CD4-positive, alpha-beta T cell (primary cell): ENCODE data around the gene ABCB9. TPM values are rescaled to one million over a fixed set of nuclear protein-coding genes. Genes with fewer than 3 reads are reported as not detected.
A peak's percentile ranks its signal among the peaks of the same experiment; 100 is the strongest.

ENCODE experiments used
- ATAC-seq: fragments of 200-7000 bp; cut with Tn5 transposase; one replicate; pipeline ENCODE4 v1.10.0; 2022; ENCODE audit warnings: mild to moderate bottlenecking; ENCODE audit not compliant: poor library complexity
- CTCF ChIA-PET: fragments of 350-600 bp; sonication (Branson Sonifier 250); formaldehyde crosslinking; loops from one replicate; lab custom pipeline; 2021; ENCODE audit warnings: antibody characterized with exemption, inconsistent platforms; lab: Charles Lee
- POLR2A ChIA-PET: fragments of 350-600 bp; sonication (Branson Sonifier 250); formaldehyde crosslinking; loops from one replicate; lab custom pipeline; 2021; ENCODE audit warnings: antibody characterized with exemption, inconsistent platforms; lab: Charles Lee
- DNase-seq, 14 experiments: peaks; one replicate each; pipeline ENCODE4 v3.0.0-alpha.2; 2013 to 2020; ENCODE audit warnings: mixed read lengths in 2 of 14
- H3K27ac ChIP-seq, 2 donors: one replicate each; pipeline versions ENCODE4 v1.5.1 to v1.7.0; 2013; ENCODE audit warnings: low read length in 2 of 2, low read depth in 1 of 2, mild to moderate bottlenecking in 1 of 2
- H3K27me3 ChIP-seq, 2 experiments: 1 replicate in 1 of 2; 2 replicates in 1 of 2; pipeline versions ENCODE4 v1.6.1 to v1.7.0; 2013; ENCODE audit warnings: low read length in 2 of 2, control low read depth in 1 of 2, mild to moderate bottlenecking in 1 of 2, moderate library complexity in 1 of 2; ENCODE audit not compliant: insufficient read depth in 2 of 2, control insufficient read depth in 1 of 2
- H3K36me3 ChIP-seq: one replicate; pipeline ENCODE4 v1.6.1; 2013; ENCODE audit warnings: low read length, control low read depth; ENCODE audit not compliant: insufficient read depth
- H3K4me1 ChIP-seq: one replicate; pipeline ENCODE4 v1.6.1; 2013; ENCODE audit warnings: low read length, control low read depth; ENCODE audit not compliant: insufficient read depth
- H3K4me3 ChIP-seq: one replicate; pipeline ENCODE4 v1.5.1; 2013; ENCODE audit warnings: mild to moderate bottlenecking, low read length, moderate library complexity
- H3K9me3 ChIP-seq, 2 experiments: 1 replicate in 1 of 2; 2 replicates in 1 of 2; pipeline versions ENCODE4 v1.6.1 to v1.7.0; 2013; ENCODE audit warnings: low read length in 2 of 2, mild to moderate bottlenecking in 2 of 2, control low read depth in 1 of 2, moderate library complexity in 1 of 2; ENCODE audit not compliant: control insufficient read depth in 1 of 2, insufficient read depth in 1 of 2
- H3K27ac Mint-ChIP-seq: one replicate; pipeline ENCODE4 v1.8.0; 2020; ENCODE audit warnings: mixed read lengths
- H3K27me3 Mint-ChIP-seq: one replicate; pipeline ENCODE4 v1.8.0; 2021; ENCODE audit warnings: mixed read lengths
- H3K36me3 Mint-ChIP-seq: one replicate; pipeline ENCODE4 v1.8.0; 2021; ENCODE audit warnings: low read depth, mixed read lengths
- H3K4me1 Mint-ChIP-seq: one replicate; pipeline ENCODE4 v1.8.0; 2021; ENCODE audit warnings: low read depth, mixed read lengths
- H3K4me3 Mint-ChIP-seq: one replicate; pipeline ENCODE4 v1.8.0; 2020; ENCODE audit warnings: mild to moderate bottlenecking, mixed read lengths
- H3K9me3 Mint-ChIP-seq: one replicate; pipeline ENCODE4 v1.8.0; 2020; ENCODE audit warnings: mixed read lengths
- intact Hi-C, 2 experiments: fragments of 100-400 bp; cut with DNase I in 1 of 2; cut with micrococcal nuclease in 1 of 2; formaldehyde crosslinking; loops; one replicate each; pipeline versions ENCODE4 v1.15.1 to v1.9.0; 2023 to 2025; cut with DNase I, micrococcal nuclease
- total RNA-seq, 174 experiments: library from RNA in 2 of 174; stranded (reverse) in 2 of 174; gene quantifications; one replicate each; pipeline ENCODE4 v1.2.3 and lab custom pipeline; 2021 to 2026
- TF ChIP-seq, protein P1 (sequence below): fragments of 200-600 bp; IDR thresholded peaks from one replicate; pipeline ENCODE4 v1.8.0; 2022; ENCODE audit warnings: antibody characterized with exemption, mild to moderate bottlenecking

The ABCB9 gene
- total RNA-seq, 2 experiments from 2014 or later, result 5.4 to 6.2 TPM

GRCh38 chr12:122981587-122982476 is 15.6 kb upstream of the ABCB9 start:
- H3K9me3 Mint-ChIP-seq, result no peaks in the 10 kb centered on the region
- no peaks in the 10 kb centered on the region for H3K27me3 Mint-ChIP-seq
- peak overlapping the region; percentile 82 for H3K4me3 ChIP-seq
- peaks cover 32% of the 10 kb centered on the region for H3K36me3 Mint-ChIP-seq
- DNase-seq, result no peak
- no peak for ATAC-seq
- ChIA-PET CTCF (no interaction called here), POLR2A (interaction anchor here (0.9 to 1.5 kb wide), 5 partner anchors 145 to 756 kb away, joined by 3 to 15 read pairs (median 3); partner anchors contain the start of genes DIABLO, MPHOSPH9 and MTRFR)
- TF ChIP-seq, protein P1, sequence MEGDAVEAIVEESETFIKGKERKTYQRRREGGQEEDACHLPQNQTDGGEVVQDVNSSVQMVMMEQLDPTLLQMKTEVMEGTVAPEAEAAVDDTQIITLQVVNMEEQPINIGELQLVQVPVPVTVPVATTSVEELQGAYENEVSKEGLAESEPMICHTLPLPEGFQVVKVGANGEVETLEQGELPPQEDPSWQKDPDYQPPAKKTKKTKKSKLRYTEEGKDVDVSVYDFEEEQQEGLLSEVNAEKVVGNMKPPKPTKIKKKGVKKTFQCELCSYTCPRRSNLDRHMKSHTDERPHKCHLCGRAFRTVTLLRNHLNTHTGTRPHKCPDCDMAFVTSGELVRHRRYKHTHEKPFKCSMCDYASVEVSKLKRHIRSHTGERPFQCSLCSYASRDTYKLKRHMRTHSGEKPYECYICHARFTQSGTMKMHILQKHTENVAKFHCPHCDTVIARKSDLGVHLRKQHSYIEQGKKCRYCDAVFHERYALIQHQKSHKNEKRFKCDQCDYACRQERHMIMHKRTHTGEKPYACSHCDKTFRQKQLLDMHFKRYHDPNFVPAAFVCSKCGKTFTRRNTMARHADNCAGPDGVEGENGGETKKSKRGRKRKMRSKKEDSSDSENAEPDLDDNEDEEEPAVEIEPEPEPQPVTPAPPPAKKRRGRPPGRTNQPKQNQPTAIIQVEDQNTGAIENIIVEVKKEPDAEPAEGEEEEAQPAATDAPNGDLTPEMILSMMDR, result no peak
- H3K27ac Mint-ChIP-seq, result peak overlapping the region; percentile 92
- H3K4me1 ChIP-seq, result peaks cover 76% of the 10 kb centered on the region
- intact Hi-C loops, result no loop called here
- peak overlapping the region; percentile 68 for H3K27ac ChIP-seq
- H3K36me3 ChIP-seq, result peaks cover 37% of the 10 kb centered on the region
- H3K4me1 Mint-ChIP-seq, result peaks cover 44% of the 10 kb centered on the region
- no peaks in the 10 kb centered on the region for H3K9me3 ChIP-seq
- H3K4me3 Mint-ChIP-seq, result peak overlapping the region; percentile 94
- no peaks in the 10 kb centered on the region for H3K27me3 ChIP-seq

DNA sequence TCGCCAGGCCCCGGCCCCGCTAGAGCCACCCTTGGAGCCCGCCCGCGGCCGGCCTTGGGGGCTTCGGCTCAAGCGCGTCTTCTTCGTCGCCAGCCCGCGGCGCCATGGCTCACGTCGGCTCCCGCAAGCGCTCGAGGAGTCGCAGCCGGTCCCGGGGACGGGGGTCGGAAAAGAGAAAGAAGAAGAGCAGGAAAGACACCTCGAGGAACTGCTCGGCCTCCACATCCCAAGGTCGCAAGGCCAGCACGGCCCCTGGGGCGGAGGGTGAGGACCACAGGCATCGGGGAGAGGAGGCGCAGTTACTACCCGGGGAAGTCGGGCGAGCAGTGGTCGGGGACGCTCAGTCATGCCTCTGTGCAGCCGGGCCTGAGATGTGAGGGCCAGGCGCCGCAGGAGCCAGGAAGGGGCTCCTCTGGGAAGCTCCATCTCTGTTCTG is 14.8 kb upstream of the ABCB9 start:
- ChIA-PET CTCF (no interaction called here), POLR2A (interaction anchor here (1.2 to 1.5 kb wide), 2 partner anchors 145 to 252 kb away, joined by 3 to 15 read pairs; partner anchors contain the start of genes MPHOSPH9 and MTRFR)
- Mint-ChIP-seq H3K27me3 (no peaks in the 10 kb centered on the region), H3K27ac (peak overlapping the region; percentile 92), H3K36me3 (peaks cover 31% of the 10 kb centered on the region), H3K9me3 (no peaks in the 10 kb centered on the region), H3K4me3 (peak overlapping the region; percentile 94), H3K4me1 (peaks cover 50% of the 10 kb centered on the region)
- intact Hi-C loops, result no loop called here
- H3K27ac ChIP-seq, result peak overlapping the region; percentile 68
- peaks cover 84% of the 10 kb centered on the region for H3K4me1 ChIP-seq
- H3K4me3 ChIP-seq, result peak overlapping the region; percentile 82
- TF ChIP-seq, protein P1, result no peak
- H3K27me3 ChIP-seq, result no peaks in the 10 kb centered on the region
- DNase-seq (peak in 4 of 14 experiments; percentile 20 to 53 (median 24)), ATAC-seq (peak; percentile 32)
- H3K9me3 ChIP-seq, result no peaks in the 10 kb centered on the region
- H3K36me3 ChIP-seq, result peaks cover 38% of the 10 kb centered on the region

DNA sequence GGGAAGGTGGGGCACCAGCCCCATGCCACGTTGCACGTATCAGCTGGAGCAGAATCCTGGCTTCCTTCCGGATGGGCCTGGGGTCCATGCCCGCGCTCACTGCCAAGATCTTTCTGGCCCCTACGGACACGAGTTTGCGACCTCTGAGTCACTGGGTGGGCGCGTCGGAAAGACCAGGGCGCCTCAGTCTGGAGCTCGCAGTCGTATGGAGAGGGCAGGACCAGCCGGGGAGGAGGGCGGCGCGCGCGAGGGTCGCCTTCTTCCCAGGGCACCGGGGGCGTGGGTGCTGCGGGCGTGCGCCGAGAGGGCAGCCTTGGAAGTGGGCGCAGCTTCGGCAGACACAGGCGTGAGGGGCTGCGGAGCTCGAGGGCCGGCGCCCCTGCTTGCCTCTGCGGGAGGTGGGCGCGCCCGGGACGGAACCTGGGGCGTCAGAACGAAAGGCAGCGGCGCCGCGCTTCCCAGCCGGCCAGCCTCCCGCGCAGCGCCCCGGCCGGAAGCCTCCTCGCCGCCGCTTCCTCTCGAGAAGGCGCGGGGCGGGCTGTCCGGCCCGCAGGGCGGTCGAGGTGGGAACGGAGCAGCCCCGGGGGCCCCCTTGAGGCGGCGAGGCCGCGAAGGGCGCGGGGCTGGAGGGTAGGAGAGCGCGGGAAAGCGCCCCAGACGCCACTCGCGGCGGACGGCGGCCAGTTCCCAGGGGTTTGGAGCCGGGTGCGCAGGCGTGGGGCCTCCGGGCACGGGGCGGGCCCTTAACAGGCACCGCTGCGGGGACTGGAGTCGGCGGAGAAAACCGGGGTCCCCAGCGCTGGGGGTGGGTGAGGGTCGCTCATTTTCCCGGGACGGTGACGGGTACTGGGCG is 14.1 kb upstream of the ABCB9 start, which contains the start of gene ARL6IP4:
Gene ARL6IP4 (plus strand): TSS at position 499 of the 853 bp plus-strand sequence. CDS start 459 bp downstream, outside the sequence.
- TF ChIP-seq, protein P1, result no peak
- ChIA-PET CTCF (interaction anchor here (0.9 kb wide), 1 partner anchor 63 kb away, joined by 3 read pairs; no protein-coding TSS in a partner anchor), POLR2A (interaction anchor here (0.6 to 2.0 kb wide), 5 partner anchors 14 to 590 kb away, joined by 3 to 9 read pairs (median 5); partner anchors contain the start of genes ABCB9, MPHOSPH9 and MTRFR)
- Mint-ChIP-seq H3K27ac (peak within 1 kb of the TSS; percentile 92), H3K9me3 (no peaks in the 10 kb centered on the region), H3K36me3 (peaks cover 34% of the 10 kb centered on the region), H3K4me3 (peak within 1 kb of the TSS; percentile 94), H3K27me3 (no peaks in the 10 kb centered on the region), H3K4me1 (peaks cover 56% of the 10 kb centered on the region)
- peak; percentile 33 to 80 (median 58) for DNase-seq
- intact Hi-C loops, result no loop called here
- H3K4me1 ChIP-seq, result peaks cover 90% of the 10 kb centered on the region
- ATAC-seq, result peak; percentile 75
- H3K4me3 ChIP-seq, result peak within 1 kb of the TSS; percentile 82
- no peaks in the 10 kb centered on the region for H3K27me3 ChIP-seq
- peaks cover 38% of the 10 kb centered on the region for H3K36me3 ChIP-seq
- H3K9me3 ChIP-seq, result no peaks in the 10 kb centered on the region
- H3K27ac ChIP-seq, result peak within 1 kb of the TSS; percentile 68
